Heart right ventricle (tissue), 16 donors: Measurements from ENCODE around the gene OR9Q1. TPM values are rescaled to one million over a fixed set of nuclear protein-coding genes. Genes with fewer than 3 reads are reported as not detected.
A peak's percentile ranks its signal among the peaks of the same experiment; 100 is the strongest.

Experiments
- ATAC-seq, 8 donors: fragments of 200-7000 bp; cut with Tn5 transposase; one replicate each; pipeline ENCODE4 v1.9.1; 2020; ENCODE audit warnings: mild to moderate bottlenecking in 8 of 8, moderate library complexity in 8 of 8, moderate number of reproducible peaks in 1 of 8
- DNase-seq, 2 donors: peaks; one replicate each; pipeline ENCODE4 v3.0.0-alpha.2; 2020
- H3K27ac ChIP-seq, 10 donors: fragments of 200-600 bp; sonication (generic) in 2 of 10; one replicate each; pipeline versions ENCODE4 v1.5.0 to v1.8.0; 2020 to 2022; ENCODE audit warnings: mild to moderate bottlenecking in 3 of 10
- H3K27me3 ChIP-seq, 7 donors: fragments of 200-600 bp; one replicate each; pipeline ENCODE4 v1.8.0; 2021 to 2022; ENCODE audit warnings: mild to moderate bottlenecking in 2 of 7
- H3K36me3 ChIP-seq, 9 donors: fragments of 200-600 bp; sonication (generic) in 1 of 9; one replicate each; pipeline versions ENCODE4 v1.5.0 to v1.8.0; 2020 to 2022; ENCODE audit warnings: mild to moderate bottlenecking in 2 of 9
- H3K4me1 ChIP-seq, 9 donors: fragments of 200-600 bp; sonication (generic) in 1 of 9; one replicate each; pipeline versions ENCODE4 v1.5.0 to v1.8.0; 2020 to 2022; ENCODE audit warnings: mild to moderate bottlenecking in 4 of 9
- H3K4me3 ChIP-seq, 10 donors: fragments of 200-600 bp; sonication (generic) in 2 of 10; one replicate each; pipeline versions ENCODE4 v1.5.0 to v1.8.0; 2020 to 2022; ENCODE audit warnings: mild to moderate bottlenecking in 7 of 10, moderate library complexity in 2 of 10
- H3K9me3 ChIP-seq, 11 donors: fragments of 200-600 bp in 10 of 11; sonication (generic) in 2 of 11; one replicate each; pipeline versions ENCODE4 v1.5.0 to v1.8.0; 2013 to 2022; ENCODE audit warnings: mild to moderate bottlenecking in 2 of 11, control low read depth in 1 of 11, moderate library complexity in 1 of 11
- WGBS, 2 donors: extraction: QIAGEN DNeasy Blood & Tissue Kit; methylation state at CpG; one replicate each; pipeline ENCODE4 v1.1.7; 2013; ENCODE audit warnings: inconsistent platforms in 1 of 2; 5-methylcytosine and 5-hydroxymethylcytosine counted together
- intact Hi-C, 10 donors: fragments of 100-400 bp; cut with DNase I; formaldehyde crosslinking; loops; one replicate each; pipeline versions ENCODE4 v1.11.1 to v1.14.2; 2022
- polyA plus RNA-seq, 2 donors: library from polyadenylated mRNA; stranded (reverse); fragments of 200-250 nt; gene quantifications; one replicate each; pipeline ENCODE4 v1.2.3, GENCODE V29; 2013
- total RNA-seq, 10 donors: library from RNA; stranded (reverse); fragmentation: NEBNext Ultra II Directional in 3 of 10; extraction: Animal tissue kit (Norgen Biotek cat#: 25700) in 3 of 10; gene quantifications; one replicate each; pipeline versions ENCODE4 v1.2.1 to v1.2.4, GENCODE V29; 2021 to 2023
- TF ChIP-seq, protein P1 (sequence below), 9 donors: fragments of 200-600 bp; sonication (generic) in 2 of 9; IDR thresholded peaks; one replicate each; pipeline versions ENCODE4 v1.5.0 to v1.8.0; 2021 to 2022; ENCODE audit warnings: antibody characterized with exemption in 9 of 9, mild to moderate bottlenecking in 5 of 9, moderate library complexity in 1 of 9
- donor health status: Arrhythmogenic right ventricular cardiomyopathy.
- donor health status: ischemic (EF 13 %, LVEDD 7.1; RV severe dilation, severe dysfunction).
- donor health status: healthy with polysubstance abuse.
- donor health status: DM: no; HTN: yes; CAD: no.
- donor health status: DM: no; HTN: no; CAD: no.
- donor health status: ischemic (EF 25% LVEDD 6.9; RV normal size, moderate dysfunction).
- donor health status: ischemic (EF 25% LVEDD 5.7; RV mildly dilated, moderate dysfunction).
- donor health status: healthy.
- donor health status: DM: yes; HTN: yes; CAD: no.
- donor health status: Ischemic cardiomyopathy.
- donor health status: ischemic (EF 35%, LVEDD 5.7; RV mildly dilated, moderate dysfunction).
- donor health status: nonischemic (EF 11% LVEDD 7.7; RV severe dilation, severe dysfunction).
- donor health status: DM: yes; HTN: yes; CAD: no.
- donor health status: PGD.
- donor health status: ischemic (EF 29% LVEDD 5.4; RV normal size, mild dysfunction).
- donor health status: nonischemic (EF 23%, LVEDD 6.1; RV moderate dilation, normal function).

The OR9Q1 gene
- total and polyA plus RNA-seq, 12 donors: not detected

DNA sequence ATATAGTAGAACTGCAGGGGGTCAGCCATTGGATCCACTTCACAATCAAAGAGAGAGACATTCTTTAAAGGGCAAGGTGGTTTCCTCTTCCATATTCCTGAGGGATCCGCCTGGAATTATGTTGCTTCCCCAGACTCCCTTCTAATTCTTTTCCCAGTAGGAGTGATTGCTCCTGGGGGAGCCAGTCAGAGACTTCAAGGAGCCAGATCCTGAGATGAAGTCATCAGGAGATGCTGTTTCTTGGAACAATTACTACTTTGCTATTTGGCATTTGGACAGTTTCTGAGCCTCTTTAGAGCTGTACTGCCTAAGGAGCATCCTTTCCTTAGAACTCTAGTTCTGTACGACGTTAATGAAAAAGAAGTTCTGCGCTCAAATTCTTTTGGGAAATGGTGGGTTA, 163.3 kb downstream of the OR9Q1 start:
- H3K36me3 ChIP-seq: no peaks in the 10 kb centered on the region
- intact Hi-C loops: loop anchor here in 3 of 10 donors (5.0 to 10.0 kb wide), 4 partner anchors 72 to 162 kb away; partner anchors contain the start of gene OR9Q1 (in 1 of the 3)
- ATAC-seq: peak; percentile 47 to 89 (median 84)
- 61 to 63% methylated on average over 4 of the region's 4 CpGs for WGBS, 2 donors
- H3K4me1 ChIP-seq: peaks cover 0 to 14% (median 0%) of the 10 kb centered on the region in 9 donors
- TF ChIP-seq, protein P1, sequence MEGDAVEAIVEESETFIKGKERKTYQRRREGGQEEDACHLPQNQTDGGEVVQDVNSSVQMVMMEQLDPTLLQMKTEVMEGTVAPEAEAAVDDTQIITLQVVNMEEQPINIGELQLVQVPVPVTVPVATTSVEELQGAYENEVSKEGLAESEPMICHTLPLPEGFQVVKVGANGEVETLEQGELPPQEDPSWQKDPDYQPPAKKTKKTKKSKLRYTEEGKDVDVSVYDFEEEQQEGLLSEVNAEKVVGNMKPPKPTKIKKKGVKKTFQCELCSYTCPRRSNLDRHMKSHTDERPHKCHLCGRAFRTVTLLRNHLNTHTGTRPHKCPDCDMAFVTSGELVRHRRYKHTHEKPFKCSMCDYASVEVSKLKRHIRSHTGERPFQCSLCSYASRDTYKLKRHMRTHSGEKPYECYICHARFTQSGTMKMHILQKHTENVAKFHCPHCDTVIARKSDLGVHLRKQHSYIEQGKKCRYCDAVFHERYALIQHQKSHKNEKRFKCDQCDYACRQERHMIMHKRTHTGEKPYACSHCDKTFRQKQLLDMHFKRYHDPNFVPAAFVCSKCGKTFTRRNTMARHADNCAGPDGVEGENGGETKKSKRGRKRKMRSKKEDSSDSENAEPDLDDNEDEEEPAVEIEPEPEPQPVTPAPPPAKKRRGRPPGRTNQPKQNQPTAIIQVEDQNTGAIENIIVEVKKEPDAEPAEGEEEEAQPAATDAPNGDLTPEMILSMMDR (IDR thresholded peaks at IDR 0.05): peak in 2 of 9 donors; percentile 15 to 33
- peak overlapping the region in 3 of 10 donors; percentile 17 to 56 (median 52) for H3K27ac ChIP-seq
- no peaks in the 10 kb centered on the region for H3K9me3 ChIP-seq
- H3K27me3 ChIP-seq: no peaks in the 10 kb centered on the region
- no peak overlapping the region for H3K4me3 ChIP-seq
- peak in 1 of 2 donors; percentile 36 for DNase-seq

DNA sequence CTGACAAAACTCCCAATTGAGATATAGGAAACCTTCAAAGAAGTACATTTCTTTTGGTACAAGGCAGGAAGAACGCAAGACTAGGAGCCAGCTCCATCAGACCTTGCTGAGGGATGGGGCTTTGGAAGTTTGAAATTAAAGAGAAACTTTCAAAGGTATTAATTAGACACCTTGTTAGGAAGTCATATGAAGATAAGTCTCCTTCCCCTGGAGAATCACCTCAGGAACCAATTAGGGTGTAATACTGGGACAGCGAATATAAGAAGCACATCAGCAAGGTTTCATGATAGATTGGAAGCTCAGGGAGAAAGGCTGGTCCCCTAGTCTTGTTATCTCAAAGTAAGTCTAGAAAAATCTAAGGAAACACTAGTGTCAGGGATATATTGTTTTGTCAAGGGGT, 165.1 kb downstream of the OR9Q1 start, which contains the start of gene OR9Q2:
OR9Q2 (plus strand) TSS at position 301 of the 400 bp plus-strand sequence. CDS start 1,421 bp downstream, outside the sequence.
- DNase-seq (no peak), ATAC-seq (no peak)
- Histone ChIP-seq H3K27me3 (no peaks in the 10 kb centered on the region), H3K27ac (peak within 1 kb of the TSS in 1 of 10 donors; percentile 52), H3K4me1 (peaks cover 0 to 14% (median 0%) of the 10 kb centered on the region in 9 donors), H3K4me3 (no peak within 1 kb of the TSS), H3K9me3 (no peaks in the 10 kb centered on the region), H3K36me3 (no peaks in the 10 kb centered on the region)
- WGBS, 2 donors: 85 to 86% methylated on average over 2 of the region's 2 CpGs
- intact Hi-C loops: loop anchor here in 3 of 10 donors (5.0 to 10.0 kb wide), 4 partner anchors 74 to 164 kb away; partner anchors contain the start of gene OR9Q1 (in 1 of the 3)
- TF ChIP-seq, protein P1 (IDR thresholded peaks at IDR 0.05): no peak

DNA sequence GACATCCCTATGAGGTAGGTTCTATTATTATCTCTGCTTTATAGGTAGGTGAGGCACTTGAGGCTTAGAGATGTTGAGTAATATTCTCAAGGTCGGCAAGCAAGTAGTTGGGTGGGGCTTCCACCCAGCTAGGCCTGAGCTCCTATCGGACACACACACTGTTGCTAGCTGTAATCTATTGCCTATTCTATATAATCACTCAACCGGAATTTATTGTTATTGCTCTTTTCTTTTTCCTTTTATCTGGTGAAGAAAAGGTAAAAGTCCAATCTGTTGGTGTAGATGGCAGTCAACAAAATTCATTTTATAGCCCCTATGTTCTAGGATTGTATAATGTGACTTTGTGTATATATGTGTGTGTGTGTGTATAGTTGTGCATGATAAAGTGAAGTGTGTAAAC, 168.5 kb downstream of the OR9Q1 start:
- 78 to 81% methylated on average over 3 of the region's 3 CpGs for WGBS, 2 donors
- TF ChIP-seq, protein P1 (IDR thresholded peaks at IDR 0.05): no peak
- intact Hi-C loops: no loop called here

DNA sequence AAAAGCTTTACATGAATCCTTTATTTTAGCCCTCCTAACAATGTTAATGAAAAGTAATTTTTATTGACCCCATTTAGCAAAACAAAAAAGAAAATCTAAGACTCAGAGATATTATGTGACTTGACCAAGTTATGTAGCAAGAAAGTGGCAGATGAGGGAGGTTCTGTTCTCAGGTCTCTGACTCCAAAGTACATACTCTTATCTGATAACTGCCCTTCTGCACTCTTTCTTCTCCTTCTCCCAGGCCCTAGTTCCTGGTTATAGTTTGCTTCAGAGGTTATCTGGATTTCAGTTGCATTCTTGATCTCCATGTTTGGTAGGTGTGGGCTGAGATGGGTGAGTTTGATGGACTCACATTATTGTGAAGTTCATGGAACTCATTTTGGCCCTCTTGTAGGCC, 169.7 kb downstream of the OR9Q1 start:
- intact Hi-C loops: no loop called here
- DNase-seq (no peak), ATAC-seq (no peak)
- H3K36me3 ChIP-seq: no peaks in the 10 kb centered on the region
- TF ChIP-seq, protein P1 (IDR thresholded peaks at IDR 0.05): no peak
- peaks cover 0 to 28% (median 9%) of the 10 kb centered on the region in 11 donors for H3K9me3 ChIP-seq
- H3K27me3 ChIP-seq: no peaks in the 10 kb centered on the region
- no peak overlapping the region for H3K27ac ChIP-seq
- no peak overlapping the region for H3K4me3 ChIP-seq
- H3K4me1 ChIP-seq: peaks cover 0 to 5% (median 0%) of the 10 kb centered on the region in 9 donors

More for the DNA sequence above, 168.5 kb downstream of the OR9Q1 start:
- DNase-seq (no peak), ATAC-seq (no peak)
- Histone ChIP-seq H3K27ac (no peak overlapping the region), H3K4me1 (peaks cover 0 to 5% (median 0%) of the 10 kb centered on the region in 9 donors), H3K4me3 (no peak overlapping the region), H3K27me3 (no peaks in the 10 kb centered on the region), H3K36me3 (no peaks in the 10 kb centered on the region), H3K9me3 (peaks cover 0 to 18% (median 3%) of the 10 kb centered on the region in 11 donors)
